ENCODE results near the gene SLC6A12. TPM values are rescaled to one million over a fixed set of nuclear protein-coding genes. Genes with fewer than 3 reads are reported as not detected.

SLC6A12 gene
- total and polyA plus RNA-seq, 9 of the 15 experiments (the other 6 are each of a cell fraction or from before 2014, with no cell fraction given): not detected

DNA sequence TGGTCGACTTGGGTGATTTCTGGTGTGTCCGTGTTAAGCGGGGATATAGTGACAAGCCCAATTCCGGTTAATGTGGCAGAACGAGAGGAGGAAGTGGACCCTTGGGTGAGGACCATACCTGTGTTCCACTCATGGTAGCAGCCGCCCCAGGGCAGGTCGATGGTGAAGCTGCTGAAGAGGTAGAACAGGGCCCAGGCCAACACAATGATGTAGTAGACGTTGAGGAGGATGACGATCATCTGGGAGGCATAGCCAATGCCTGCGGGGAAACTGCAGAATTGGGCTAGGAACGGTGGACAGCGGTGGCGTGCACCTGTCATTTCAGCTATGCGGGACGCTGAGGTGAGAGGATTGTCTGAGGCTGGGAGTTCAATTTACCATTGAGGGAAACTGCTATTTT, 28.5 kb upstream of the SLC6A12 start:
- no peaks in the 10 kb centered on the region for H3K36me3 ChIP-seq (ENCODE audit: control insufficient read depth, insufficient read depth, low read length)
- no TSS peak for BruUV-seq (replicated peaks)
- H3K79me2 ChIP-seq (ENCODE audit: control insufficient read depth, insufficient read depth, low read length): no peaks in the 10 kb centered on the region
- intact Hi-C loops (cut with micrococcal nuclease): no loop called here
- no peaks in the 10 kb centered on the region for H3K9me1 ChIP-seq (ENCODE audit: control insufficient read depth, insufficient read depth, low read length)
- ATAC-seq: no peak
- H2AFZ ChIP-seq (ENCODE audit: low read depth, low read length): no peak overlapping the region
- no peak overlapping the region for H3K27ac ChIP-seq (ENCODE audit: extremely low read depth, low read depth, low read length)
- no peaks in the 10 kb centered on the region for H3K9me3 ChIP-seq (replicated peaks; ENCODE audit: control insufficient read depth, insufficient read depth, low read depth, low read length)
- no peak overlapping the region for H3K4me3 ChIP-seq
- POLR2A ChIA-PET: no interaction called here
- in situ Hi-C loops (cut with MboI): no loop called here
- no peaks in the 10 kb centered on the region for H3K4me1 ChIP-seq (replicated peaks in 1 of 2; ENCODE audit: control insufficient read depth in 2 of 2, insufficient read depth in 2 of 2, low read length in 2 of 2)
- no peaks in the 10 kb centered on the region for H4K20me1 ChIP-seq (replicated peaks; ENCODE audit: control insufficient read depth, insufficient read depth, low read length)
- DNase-seq (ENCODE audit: extremely low read depth in 1 of 4, low spot score in 3 of 4): no peak
- no peak overlapping the region for H3K4me2 ChIP-seq (ENCODE audit: insufficient read depth, low read length)
- no peak for FAIRE-seq
- CTCF ChIA-PET (ENCODE audit: low intra/inter-chr PET ratio): no interaction called here
- 16% methylated on average over 14 of the region's 15 CpGs for WGBS (ENCODE audit: insufficient coverage, low coverage, missing lambda C conversion rate)
- H3K27me3 ChIP-seq (ENCODE audit: control insufficient read depth in 2 of 2, insufficient read depth in 2 of 2, low read length in 2 of 2): peaks cover 8 to 26% of the 10 kb centered on the region in 2 experiments; a peak in 4 of 5 replicates
- no peak overlapping the region for H3K9ac ChIP-seq (ENCODE audit: insufficient read depth in 1 of 2, low read depth in 2 of 2, low read length in 2 of 2)
- no peak for TF ChIP-seq HDAC1 (IDR thresholded peaks at IDR 0.05)
- TF ChIP-seq ZFP36 (IDR thresholded peaks at IDR 0.05; ENCODE audit: low read depth, low read length, partially characterized antibody): no peak
- no peak for TF ChIP-seq MAFF (IDR thresholded peaks at IDR 0.05; ENCODE audit: low read length)
- TF ChIP-seq, protein P1, sequence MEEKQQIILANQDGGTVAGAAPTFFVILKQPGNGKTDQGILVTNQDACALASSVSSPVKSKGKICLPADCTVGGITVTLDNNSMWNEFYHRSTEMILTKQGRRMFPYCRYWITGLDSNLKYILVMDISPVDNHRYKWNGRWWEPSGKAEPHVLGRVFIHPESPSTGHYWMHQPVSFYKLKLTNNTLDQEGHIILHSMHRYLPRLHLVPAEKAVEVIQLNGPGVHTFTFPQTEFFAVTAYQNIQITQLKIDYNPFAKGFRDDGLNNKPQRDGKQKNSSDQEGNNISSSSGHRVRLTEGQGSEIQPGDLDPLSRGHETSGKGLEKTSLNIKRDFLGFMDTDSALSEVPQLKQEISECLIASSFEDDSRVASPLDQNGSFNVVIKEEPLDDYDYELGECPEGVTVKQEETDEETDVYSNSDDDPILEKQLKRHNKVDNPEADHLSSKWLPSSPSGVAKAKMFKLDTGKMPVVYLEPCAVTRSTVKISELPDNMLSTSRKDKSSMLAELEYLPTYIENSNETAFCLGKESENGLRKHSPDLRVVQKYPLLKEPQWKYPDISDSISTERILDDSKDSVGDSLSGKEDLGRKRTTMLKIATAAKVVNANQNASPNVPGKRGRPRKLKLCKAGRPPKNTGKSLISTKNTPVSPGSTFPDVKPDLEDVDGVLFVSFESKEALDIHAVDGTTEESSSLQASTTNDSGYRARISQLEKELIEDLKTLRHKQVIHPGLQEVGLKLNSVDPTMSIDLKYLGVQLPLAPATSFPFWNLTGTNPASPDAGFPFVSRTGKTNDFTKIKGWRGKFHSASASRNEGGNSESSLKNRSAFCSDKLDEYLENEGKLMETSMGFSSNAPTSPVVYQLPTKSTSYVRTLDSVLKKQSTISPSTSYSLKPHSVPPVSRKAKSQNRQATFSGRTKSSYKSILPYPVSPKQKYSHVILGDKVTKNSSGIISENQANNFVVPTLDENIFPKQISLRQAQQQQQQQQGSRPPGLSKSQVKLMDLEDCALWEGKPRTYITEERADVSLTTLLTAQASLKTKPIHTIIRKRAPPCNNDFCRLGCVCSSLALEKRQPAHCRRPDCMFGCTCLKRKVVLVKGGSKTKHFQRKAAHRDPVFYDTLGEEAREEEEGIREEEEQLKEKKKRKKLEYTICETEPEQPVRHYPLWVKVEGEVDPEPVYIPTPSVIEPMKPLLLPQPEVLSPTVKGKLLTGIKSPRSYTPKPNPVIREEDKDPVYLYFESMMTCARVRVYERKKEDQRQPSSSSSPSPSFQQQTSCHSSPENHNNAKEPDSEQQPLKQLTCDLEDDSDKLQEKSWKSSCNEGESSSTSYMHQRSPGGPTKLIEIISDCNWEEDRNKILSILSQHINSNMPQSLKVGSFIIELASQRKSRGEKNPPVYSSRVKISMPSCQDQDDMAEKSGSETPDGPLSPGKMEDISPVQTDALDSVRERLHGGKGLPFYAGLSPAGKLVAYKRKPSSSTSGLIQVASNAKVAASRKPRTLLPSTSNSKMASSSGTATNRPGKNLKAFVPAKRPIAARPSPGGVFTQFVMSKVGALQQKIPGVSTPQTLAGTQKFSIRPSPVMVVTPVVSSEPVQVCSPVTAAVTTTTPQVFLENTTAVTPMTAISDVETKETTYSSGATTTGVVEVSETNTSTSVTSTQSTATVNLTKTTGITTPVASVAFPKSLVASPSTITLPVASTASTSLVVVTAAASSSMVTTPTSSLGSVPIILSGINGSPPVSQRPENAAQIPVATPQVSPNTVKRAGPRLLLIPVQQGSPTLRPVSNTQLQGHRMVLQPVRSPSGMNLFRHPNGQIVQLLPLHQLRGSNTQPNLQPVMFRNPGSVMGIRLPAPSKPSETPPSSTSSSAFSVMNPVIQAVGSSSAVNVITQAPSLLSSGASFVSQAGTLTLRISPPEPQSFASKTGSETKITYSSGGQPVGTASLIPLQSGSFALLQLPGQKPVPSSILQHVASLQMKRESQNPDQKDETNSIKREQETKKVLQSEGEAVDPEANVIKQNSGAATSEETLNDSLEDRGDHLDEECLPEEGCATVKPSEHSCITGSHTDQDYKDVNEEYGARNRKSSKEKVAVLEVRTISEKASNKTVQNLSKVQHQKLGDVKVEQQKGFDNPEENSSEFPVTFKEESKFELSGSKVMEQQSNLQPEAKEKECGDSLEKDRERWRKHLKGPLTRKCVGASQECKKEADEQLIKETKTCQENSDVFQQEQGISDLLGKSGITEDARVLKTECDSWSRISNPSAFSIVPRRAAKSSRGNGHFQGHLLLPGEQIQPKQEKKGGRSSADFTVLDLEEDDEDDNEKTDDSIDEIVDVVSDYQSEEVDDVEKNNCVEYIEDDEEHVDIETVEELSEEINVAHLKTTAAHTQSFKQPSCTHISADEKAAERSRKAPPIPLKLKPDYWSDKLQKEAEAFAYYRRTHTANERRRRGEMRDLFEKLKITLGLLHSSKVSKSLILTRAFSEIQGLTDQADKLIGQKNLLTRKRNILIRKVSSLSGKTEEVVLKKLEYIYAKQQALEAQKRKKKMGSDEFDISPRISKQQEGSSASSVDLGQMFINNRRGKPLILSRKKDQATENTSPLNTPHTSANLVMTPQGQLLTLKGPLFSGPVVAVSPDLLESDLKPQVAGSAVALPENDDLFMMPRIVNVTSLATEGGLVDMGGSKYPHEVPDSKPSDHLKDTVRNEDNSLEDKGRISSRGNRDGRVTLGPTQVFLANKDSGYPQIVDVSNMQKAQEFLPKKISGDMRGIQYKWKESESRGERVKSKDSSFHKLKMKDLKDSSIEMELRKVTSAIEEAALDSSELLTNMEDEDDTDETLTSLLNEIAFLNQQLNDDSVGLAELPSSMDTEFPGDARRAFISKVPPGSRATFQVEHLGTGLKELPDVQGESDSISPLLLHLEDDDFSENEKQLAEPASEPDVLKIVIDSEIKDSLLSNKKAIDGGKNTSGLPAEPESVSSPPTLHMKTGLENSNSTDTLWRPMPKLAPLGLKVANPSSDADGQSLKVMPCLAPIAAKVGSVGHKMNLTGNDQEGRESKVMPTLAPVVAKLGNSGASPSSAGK (IDR thresholded peaks at IDR 0.05): no peak
- no peak for TF ChIP-seq NELFE (IDR thresholded peaks at IDR 0.05; ENCODE audit: insufficient read depth, insufficient read length)
- no peak for TF ChIP-seq ZNF316 (IDR thresholded peaks at IDR 0.05)
- no peak for TF ChIP-seq KAT2B (IDR thresholded peaks at IDR 0.05; ENCODE audit: low read depth, low read length)
- TF ChIP-seq, protein P2, sequence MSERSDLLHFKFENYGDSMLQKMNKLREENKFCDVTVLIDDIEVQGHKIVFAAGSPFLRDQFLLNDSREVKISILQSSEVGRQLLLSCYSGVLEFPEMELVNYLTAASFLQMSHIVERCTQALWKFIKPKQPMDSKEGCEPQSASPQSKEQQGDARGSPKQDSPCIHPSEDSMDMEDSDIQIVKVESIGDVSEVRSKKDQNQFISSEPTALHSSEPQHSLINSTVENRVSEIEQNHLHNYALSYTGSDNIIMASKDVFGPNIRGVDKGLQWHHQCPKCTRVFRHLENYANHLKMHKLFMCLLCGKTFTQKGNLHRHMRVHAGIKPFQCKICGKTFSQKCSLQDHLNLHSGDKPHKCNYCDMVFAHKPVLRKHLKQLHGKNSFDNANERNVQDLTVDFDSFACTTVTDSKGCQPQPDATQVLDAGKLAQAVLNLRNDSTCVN (CRISPR knock-in tag; IDR thresholded peaks at IDR 0.05): no peak
- TF ChIP-seq, protein P3, sequence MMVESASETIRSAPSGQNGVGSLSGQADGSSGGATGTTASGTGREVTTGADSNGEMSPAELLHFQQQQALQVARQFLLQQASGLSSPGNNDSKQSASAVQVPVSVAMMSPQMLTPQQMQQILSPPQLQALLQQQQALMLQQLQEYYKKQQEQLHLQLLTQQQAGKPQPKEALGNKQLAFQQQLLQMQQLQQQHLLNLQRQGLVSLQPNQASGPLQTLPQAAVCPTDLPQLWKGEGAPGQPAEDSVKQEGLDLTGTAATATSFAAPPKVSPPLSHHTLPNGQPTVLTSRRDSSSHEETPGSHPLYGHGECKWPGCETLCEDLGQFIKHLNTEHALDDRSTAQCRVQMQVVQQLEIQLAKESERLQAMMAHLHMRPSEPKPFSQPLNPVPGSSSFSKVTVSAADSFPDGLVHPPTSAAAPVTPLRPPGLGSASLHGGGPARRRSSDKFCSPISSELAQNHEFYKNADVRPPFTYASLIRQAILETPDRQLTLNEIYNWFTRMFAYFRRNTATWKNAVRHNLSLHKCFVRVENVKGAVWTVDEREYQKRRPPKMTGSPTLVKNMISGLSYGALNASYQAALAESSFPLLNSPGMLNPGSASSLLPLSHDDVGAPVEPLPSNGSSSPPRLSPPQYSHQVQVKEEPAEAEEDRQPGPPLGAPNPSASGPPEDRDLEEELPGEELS (CRISPR knock-in tag; IDR thresholded peaks at IDR 0.05; ENCODE audit: borderline replicate concordance): no peak
